HepG2 (cell line): Measurements from ENCODE around the gene POU2F1. TPM values are rescaled to one million over a fixed set of nuclear protein-coding genes. Genes with fewer than 3 reads are reported as not detected.

Experiments
- ATAC-seq: fragments of 200-7000 bp; cut with Tn5 transposase; 3 replicates; pipeline ENCODE4 v1.9.1; 2020; ENCODE audit warnings: mild to moderate bottlenecking, moderate library complexity
- BruUV-seq: library from RNA; stranded (reverse); fragments of 400-500 nt; replicated peaks from 2 replicates; lab custom pipeline; 2021; lab: Mats Ljungman, UMichigan
- CTCF ChIA-PET: fragments of 300-600 bp; formaldehyde crosslinking; extraction: SDS; loops from one replicate; lab custom pipeline; 2021; ENCODE audit warnings: low total read pairs, inconsistent platforms, low intra/inter-chr PET ratio; lab: Yijun Ruan, JAX
- POLR2A ChIA-PET: fragments of 350-600 bp; sonication (Branson Sonifier 250); formaldehyde crosslinking; loops from one replicate; lab custom pipeline; 2020; ENCODE audit warnings: antibody characterized with exemption, inconsistent platforms; lab: Yijun Ruan, JAX
- DNase-seq: peaks from one replicate; pipeline ENCODE4 v3.0.0-alpha.2; 2015; ENCODE audit warnings: low spot score
- FAIRE-seq: peaks from 3 replicates; lab custom pipeline; 2011; peaks lifted over from hg19 to GRCh38; lab: Jason Lieb, UNC
- H2AFZ ChIP-seq: one replicate; pipeline ENCODE4 v1.6.1; 2011; ENCODE audit warnings: low read length, inconsistent platforms
- H3K27ac ChIP-seq: fragments of 300-600 bp; 3 replicates; pipeline ENCODE4 v1.8.0; 2011; ENCODE audit warnings: mixed run types, mild to moderate bottlenecking, mixed read lengths, low read length, inconsistent platforms; ENCODE audit not compliant: insufficient read depth; ENCODE audit errors: extremely low read length
- H3K27me3 ChIP-seq, 2 experiments: fragments of 200-600 bp in 1 of 2; 2 replicates in 1 of 2; 3 replicates in 1 of 2; pipeline versions ENCODE4 v1.6.0 to v1.8.0; 2011; ENCODE audit warnings: low read length in 2 of 2, mild to moderate bottlenecking in 2 of 2, moderate library complexity in 2 of 2, inconsistent platforms in 1 of 2; ENCODE audit not compliant: insufficient read depth in 2 of 2, control insufficient read depth in 1 of 2
- H3K36me3 ChIP-seq, 2 experiments: fragments of 200-600 bp in 1 of 2; replicated peaks in 1 of 2; 2 replicates in 1 of 2; 3 replicates in 1 of 2; pipeline versions ENCODE4 v1.5.1 to v1.8.0; 2011; ENCODE audit warnings: low read length in 2 of 2, inconsistent platforms in 1 of 2; ENCODE audit not compliant: insufficient read depth in 2 of 2, control insufficient read depth in 1 of 2
- H3K4me1 ChIP-seq: 2 replicates; pipeline ENCODE4 v1.5.1; 2012; ENCODE audit warnings: low read length, inconsistent platforms; ENCODE audit not compliant: insufficient read depth
- H3K4me2 ChIP-seq: 2 replicates; pipeline ENCODE4 v1.6.0; 2011; ENCODE audit warnings: low read depth, low read length, inconsistent platforms
- H3K4me3 ChIP-seq, 3 experiments: fragments of 200-600 bp in 1 of 3; sonication (generic), shearing (Covaris generic) in 1 of 3; replicated peaks in 1 of 3; 2 replicates each; pipeline ENCODE4 v1.5.1; 2011 to 2016; ENCODE audit warnings: low read length in 3 of 3, inconsistent platforms in 2 of 3, low read depth in 2 of 3, mild to moderate bottlenecking in 2 of 3, control low read depth in 1 of 3, mixed read lengths in 1 of 3; ENCODE audit not compliant: insufficient read depth in 1 of 3
- H3K79me2 ChIP-seq: one replicate; pipeline ENCODE4 v1.6.1; 2011; ENCODE audit warnings: low read length, inconsistent platforms; ENCODE audit not compliant: insufficient read depth
- H3K9ac ChIP-seq: 2 replicates; pipeline ENCODE4 v1.6.0; 2011; ENCODE audit warnings: mild to moderate bottlenecking, low read depth, low read length, inconsistent platforms; ENCODE audit not compliant: insufficient read depth
- H3K9me3 ChIP-seq: 2 replicates; pipeline ENCODE4 v1.5.1; 2012; ENCODE audit warnings: mild to moderate bottlenecking, low read length
- H4K20me1 ChIP-seq: 2 replicates; pipeline ENCODE4 v1.6.0; 2011; ENCODE audit warnings: inconsistent platforms, mild to moderate bottlenecking, low read length, moderate library complexity; ENCODE audit not compliant: insufficient read depth
- CAMTA2 ChIP-seq: sonication (generic); formaldehyde crosslinking; IDR thresholded peaks from 2 replicates; pipeline ENCODE4 v1.4.0; 2020; ENCODE audit warnings: mild to moderate bottlenecking, missing genetic modification reagents, borderline replicate concordance
- GLI4 ChIP-seq: sonication (generic); formaldehyde crosslinking; IDR thresholded peaks from 2 replicates; pipeline ENCODE4 v1.5.1; 2020; ENCODE audit warnings: missing genetic modification reagents, mild to moderate bottlenecking, moderate library complexity, borderline replicate concordance
- HNRNPH1 ChIP-seq: fragments of 200-400 bp; formaldehyde crosslinking; optimal IDR thresholded peaks from 2 replicates; pipeline ENCODE3; 2017; ENCODE audit warnings: mild to moderate bottlenecking, low read depth, low read length
- KAT8 ChIP-seq: IDR thresholded peaks from 2 replicates; pipeline ENCODE4 v1.6.1; 2016; ENCODE audit warnings: missing genetic modification reagents, missing compliant biosample characterization
- MEIS2 ChIP-seq: sonication (generic); formaldehyde crosslinking; IDR thresholded peaks from 2 replicates; pipeline ENCODE4 v1.9.0; 2021; ENCODE audit warnings: mild to moderate bottlenecking, missing genetic modification reagents
- MLX ChIP-seq: IDR thresholded peaks from 2 replicates; pipeline ENCODE4 v1.6.1; 2016
- RARG ChIP-seq: sonication (generic); formaldehyde crosslinking; IDR thresholded peaks from 2 replicates; pipeline ENCODE4 v1.4.0; 2020; ENCODE audit warnings: low read depth, mild to moderate bottlenecking, missing genetic modification reagents
- SOX6 ChIP-seq, 2 experiments: fragments of 450-650 bp in 1 of 2; sonication (generic) in 1 of 2; formaldehyde crosslinking in 1 of 2; IDR thresholded peaks; 2 replicates each; pipeline versions ENCODE4 v1.4.0 to v1.6.1; 2017 to 2020; ENCODE audit warnings: antibody characterized with exemption in 1 of 2, mild to moderate bottlenecking in 1 of 2, missing genetic modification reagents in 1 of 2
- SSRP1 ChIP-seq: IDR thresholded peaks from 2 replicates; pipeline ENCODE4 v1.6.1; 2016; ENCODE audit warnings: control low read depth
- YY1 ChIP-seq: IDR thresholded peaks from 2 replicates; pipeline ENCODE4 v1.6.1; 2011; ENCODE audit warnings: low read length, low read depth, moderate library complexity, mild to moderate bottlenecking; ENCODE audit not compliant: insufficient read depth, insufficient replicate concordance
- ZFP37 ChIP-seq: sonication (generic); formaldehyde crosslinking; IDR thresholded peaks from 2 replicates; pipeline ENCODE4 v1.4.0; 2020; ENCODE audit warnings: missing genetic modification reagents, borderline replicate concordance
- ZNF24 ChIP-seq: fragments of 450-650 bp; IDR thresholded peaks from 2 replicates; pipeline ENCODE4 v1.6.1; 2017; ENCODE audit warnings: antibody characterized with exemption, mild to moderate bottlenecking
- ZNF292 ChIP-seq: sonication (generic); formaldehyde crosslinking; IDR thresholded peaks from 2 replicates; pipeline ENCODE4 v1.8.1; 2022; ENCODE audit warnings: mild to moderate bottlenecking, low read depth, missing genetic modification reagents, borderline replicate concordance
- ZNF562 ChIP-seq: sonication (generic); formaldehyde crosslinking; IDR thresholded peaks from 2 replicates; pipeline ENCODE4 v1.8.0; 2022; ENCODE audit warnings: missing genetic modification reagents, borderline replicate concordance
- ZNF691 ChIP-seq: sonication (generic); formaldehyde crosslinking; IDR thresholded peaks from 2 replicates; pipeline ENCODE4 v1.4.0; 2020; ENCODE audit warnings: missing genetic modification reagents, low read depth, mild to moderate bottlenecking, borderline replicate concordance
- ZSCAN31 ChIP-seq: sonication (generic); formaldehyde crosslinking; IDR thresholded peaks from 2 replicates; pipeline ENCODE4 v1.5.0; 2020; ENCODE audit warnings: low read depth, mild to moderate bottlenecking, missing genetic modification reagents
- WGBS: methylation state at CpG from one replicate; pipeline ENCODE4 v1.1.6; 2017; ENCODE audit warnings: low lambda C conversion rate; 5-methylcytosine and 5-hydroxymethylcytosine counted together
- in situ Hi-C: cut with HindIII; loops from 2 replicates; pipeline ENCODE4 v1.10.0; 2017; ENCODE audit warnings: low pct_unique_long_range_greater_than_20kb; ENCODE audit not compliant: extremely low pct_ligation_motif_present
- intact Hi-C: fragments of 100-400 bp; cut with micrococcal nuclease; formaldehyde crosslinking; loops from one replicate; pipeline ENCODE4 v1.10.0; 2022; ENCODE audit not compliant: unreplicated experiment
- polyA plus RNA-seq, 8 experiments: library from polyadenylated mRNA; depleted of rRNA in 3 of 8; stranded (reverse) in 7 of 8; unstranded in 1 of 8; fragments of >200 nt; fragmentation: Illumina TruSeq in 4 of 8; extraction: Trizol in 4 of 8; gene quantifications; 2 replicates each; pipeline versions ENCODE4 v1.2.1 to v1.2.3, GENCODE V29; 2011 to 2016; ENCODE audit warnings: low read depth in 4 of 8, missing spikeins in 1 of 8, mixed read lengths in 1 of 8; ENCODE audit not compliant: insufficient read depth in 1 of 8
- total RNA-seq, 5 experiments: library from RNA; depleted of rRNA; stranded (reverse); fragments of >200 nt; fragmentation: Illumina TruSeq; extraction: Trizol; gene quantifications; 2 replicates each; pipeline ENCODE4 v1.2.3, GENCODE V29; 2016; ENCODE audit warnings: low read depth in 1 of 5
- TF ChIP-seq, protein P1 (sequence below): sonication (generic); formaldehyde crosslinking; IDR thresholded peaks from 2 replicates; pipeline ENCODE4 v1.5.0; 2020; ENCODE audit warnings: mild to moderate bottlenecking, missing genetic modification reagents
- TF ChIP-seq, protein P2 (sequence below): sonication (generic); formaldehyde crosslinking; conservative IDR thresholded peaks from 2 replicates; pipeline ENCODE4 v1.8.1; 2023; ENCODE audit warnings: missing genetic modification reagents
- TF ChIP-seq, protein P3 (sequence below): sonication (generic); formaldehyde crosslinking; IDR thresholded peaks from 2 replicates; pipeline ENCODE4 v1.5.0; 2020; ENCODE audit warnings: mild to moderate bottlenecking, missing genetic modification reagents, borderline replicate concordance

POU2F1 gene
- total and polyA plus RNA-seq, 2 of the 13 experiments (the other 11 are each of a cell fraction or from before 2014, with no cell fraction given), result 10.2 to 13.0 TPM

DNA sequence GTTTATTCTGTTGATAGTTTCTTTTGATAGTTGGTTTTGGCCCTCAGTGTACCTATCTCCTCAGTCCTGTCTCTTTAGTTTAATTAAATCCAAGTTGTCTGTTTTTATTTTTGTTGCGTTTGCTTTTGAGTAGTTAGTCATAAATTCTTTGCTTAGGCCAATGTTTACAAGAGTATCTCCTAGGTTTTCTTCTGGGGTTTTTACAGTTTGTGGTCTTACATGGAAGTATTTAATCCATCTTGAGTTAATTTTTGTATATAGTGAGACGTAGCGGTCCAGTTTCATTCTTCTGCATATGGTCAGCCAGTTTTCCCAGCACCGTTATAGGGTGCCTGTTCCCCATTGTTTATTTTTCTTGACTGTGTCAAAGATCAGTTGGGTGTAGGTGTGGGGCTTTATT lies 139.4 kb downstream of the POU2F1 start:
- no peak overlapping the region for H3K27ac ChIP-seq
- no peaks in the 10 kb centered on the region for H4K20me1 ChIP-seq
- WGBS, result 85% methylated on average over 4 of the region's 4 CpGs
- H3K4me2 ChIP-seq, result no peak overlapping the region
- H3K9me3 ChIP-seq, result no peaks in the 10 kb centered on the region
- ATAC-seq, result no peak
- no peak for FAIRE-seq
- no peak overlapping the region for H2AFZ ChIP-seq
- POLR2A ChIA-PET, result no interaction called here
- H3K27me3 ChIP-seq, result no peaks in the 10 kb centered on the region
- CTCF ChIA-PET, result no interaction called here
- no peaks in the 10 kb centered on the region for H3K36me3 ChIP-seq
- peaks cover 8% of the 10 kb centered on the region; the same call in 1 of the 2 replicates for H3K4me1 ChIP-seq
- intact Hi-C loops, result no loop called here
- BruUV-seq, result no TSS peak
- in situ Hi-C loops, result no loop called here
- no peaks in the 10 kb centered on the region for H3K79me2 ChIP-seq
- H3K4me3 ChIP-seq, result no peak overlapping the region
- no peak overlapping the region for H3K9ac ChIP-seq
- DNase-seq, result no peak
- TF ChIP-seq ZNF691 (CRISPR knock-in tag), result no peak
- TF ChIP-seq YY1, result no peak
- no peak for TF ChIP-seq ZNF292 (CRISPR knock-in tag)
- TF ChIP-seq, protein P1, sequence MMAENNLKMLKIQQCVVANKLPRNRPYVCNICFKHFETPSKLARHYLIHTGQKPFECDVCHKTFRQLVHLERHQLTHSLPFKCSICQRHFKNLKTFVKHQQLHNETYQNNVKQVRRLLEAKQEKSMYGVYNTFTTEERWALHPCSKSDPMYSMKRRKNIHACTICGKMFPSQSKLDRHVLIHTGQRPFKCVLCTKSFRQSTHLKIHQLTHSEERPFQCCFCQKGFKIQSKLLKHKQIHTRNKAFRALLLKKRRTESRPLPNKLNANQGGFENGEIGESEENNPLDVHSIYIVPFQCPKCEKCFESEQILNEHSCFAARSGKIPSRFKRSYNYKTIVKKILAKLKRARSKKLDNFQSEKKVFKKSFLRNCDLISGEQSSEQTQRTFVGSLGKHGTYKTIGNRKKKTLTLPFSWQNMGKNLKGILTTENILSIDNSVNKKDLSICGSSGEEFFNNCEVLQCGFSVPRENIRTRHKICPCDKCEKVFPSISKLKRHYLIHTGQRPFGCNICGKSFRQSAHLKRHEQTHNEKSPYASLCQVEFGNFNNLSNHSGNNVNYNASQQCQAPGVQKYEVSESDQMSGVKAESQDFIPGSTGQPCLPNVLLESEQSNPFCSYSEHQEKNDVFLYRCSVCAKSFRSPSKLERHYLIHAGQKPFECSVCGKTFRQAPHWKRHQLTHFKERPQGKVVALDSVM (CRISPR knock-in tag), result no peak
- TF ChIP-seq SSRP1 (CRISPR knock-in tag), result no peak
- TF ChIP-seq, protein P2, sequence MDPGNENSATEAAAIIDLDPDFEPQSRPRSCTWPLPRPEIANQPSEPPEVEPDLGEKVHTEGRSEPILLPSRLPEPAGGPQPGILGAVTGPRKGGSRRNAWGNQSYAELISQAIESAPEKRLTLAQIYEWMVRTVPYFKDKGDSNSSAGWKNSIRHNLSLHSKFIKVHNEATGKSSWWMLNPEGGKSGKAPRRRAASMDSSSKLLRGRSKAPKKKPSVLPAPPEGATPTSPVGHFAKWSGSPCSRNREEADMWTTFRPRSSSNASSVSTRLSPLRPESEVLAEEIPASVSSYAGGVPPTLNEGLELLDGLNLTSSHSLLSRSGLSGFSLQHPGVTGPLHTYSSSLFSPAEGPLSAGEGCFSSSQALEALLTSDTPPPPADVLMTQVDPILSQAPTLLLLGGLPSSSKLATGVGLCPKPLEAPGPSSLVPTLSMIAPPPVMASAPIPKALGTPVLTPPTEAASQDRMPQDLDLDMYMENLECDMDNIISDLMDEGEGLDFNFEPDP (CRISPR knock-in tag), result no peak
- TF ChIP-seq ZNF24, result no peak
- TF ChIP-seq SOX6 (IDR thresholded peaks at IDR 0.05), result no peak
- no peak for TF ChIP-seq SOX6 (CRISPR knock-in tag; IDR thresholded peaks at IDR 0.05)
- TF ChIP-seq, protein P3, sequence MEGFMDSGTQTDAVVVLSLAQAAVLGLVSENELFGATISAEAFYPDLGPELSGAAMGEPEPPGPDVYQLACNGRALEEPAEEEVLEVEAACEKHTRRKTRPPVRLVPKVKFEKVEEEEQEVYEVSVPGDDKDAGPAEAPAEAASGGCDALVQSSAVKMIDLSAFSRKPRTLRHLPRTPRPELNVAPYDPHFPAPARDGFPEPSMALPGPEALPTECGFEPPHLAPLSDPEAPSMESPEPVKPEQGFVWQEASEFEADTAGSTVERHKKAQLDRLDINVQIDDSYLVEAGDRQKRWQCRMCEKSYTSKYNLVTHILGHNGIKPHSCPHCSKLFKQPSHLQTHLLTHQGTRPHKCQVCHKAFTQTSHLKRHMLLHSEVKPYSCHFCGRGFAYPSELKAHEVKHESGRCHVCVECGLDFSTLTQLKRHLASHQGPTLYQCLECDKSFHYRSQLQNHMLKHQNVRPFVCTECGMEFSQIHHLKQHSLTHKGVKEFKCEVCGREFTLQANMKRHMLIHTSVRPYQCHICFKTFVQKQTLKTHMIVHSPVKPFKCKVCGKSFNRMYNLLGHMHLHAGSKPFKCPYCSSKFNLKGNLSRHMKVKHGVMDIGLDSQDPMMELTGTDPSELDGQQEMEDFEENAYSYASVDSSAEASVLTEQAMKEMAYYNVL, result no peak
- no peak for TF ChIP-seq MLX (CRISPR knock-in tag)
- TF ChIP-seq ZNF562 (CRISPR knock-in tag), result no peak
- no peak for TF ChIP-seq ZSCAN31 (CRISPR knock-in tag)
- no peak for TF ChIP-seq RARG
- no peak for TF ChIP-seq MEIS2 (CRISPR knock-in tag)
- TF ChIP-seq GLI4, result no peak
- TF ChIP-seq CAMTA2, result no peak
- TF ChIP-seq HNRNPH1, result no peak
- no peak for TF ChIP-seq ZFP37 (CRISPR knock-in tag)
- TF ChIP-seq KAT8, result no peak
